ENCODE measurements around the gene TRABD2A.

Gene TRABD2A

DNA sequence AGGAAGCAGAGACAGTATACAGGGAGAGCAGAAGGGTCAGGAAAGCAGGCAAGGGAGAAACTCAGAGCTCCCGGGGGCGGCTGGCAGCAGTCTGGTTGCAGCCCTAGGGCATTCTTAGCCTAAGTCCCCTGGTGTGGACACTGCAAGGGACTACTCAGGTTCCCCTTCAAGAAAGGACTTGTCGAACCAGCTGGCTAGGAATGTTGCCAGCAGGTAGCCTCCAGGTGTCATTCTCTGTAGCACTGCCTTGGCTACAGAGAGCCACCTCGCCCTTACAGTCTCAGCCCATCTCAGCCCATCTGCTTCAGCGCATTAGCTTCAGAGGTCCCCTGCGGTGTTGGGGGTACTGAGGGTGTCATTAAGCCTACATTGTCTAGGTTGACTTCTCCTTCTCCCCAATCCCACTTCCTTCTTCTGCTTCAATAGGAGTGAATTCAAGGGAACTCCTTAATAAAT, 13.3 kb upstream of the TRABD2A start:
- no peaks in the 10 kb centered on the region for H3K9me3 ChIP-seq (ENCODE audit: insufficient read depth, low read length, severe bottlenecking)
- no peak overlapping the region for H3K9ac ChIP-seq (ENCODE audit: low read depth, low read length)
- H3K36me3 ChIP-seq (ENCODE audit: insufficient read depth, low read length), result no peaks in the 10 kb centered on the region
- H3K27ac ChIP-seq (ENCODE audit: low read length), result no peak overlapping the region
- no peak overlapping the region for H3K4me2 ChIP-seq (ENCODE audit: insufficient read depth, low read length)
- H3K27me3 ChIP-seq (ENCODE audit: insufficient read depth, low read length, poor library complexity), result no peaks in the 10 kb centered on the region
- no peak for TF ChIP-seq EZH2 (IDR thresholded peaks at IDR 0.05; ENCODE audit: borderline replicate concordance, low read depth, low read length, severe bottlenecking)
- TF ChIP-seq, protein P1, sequence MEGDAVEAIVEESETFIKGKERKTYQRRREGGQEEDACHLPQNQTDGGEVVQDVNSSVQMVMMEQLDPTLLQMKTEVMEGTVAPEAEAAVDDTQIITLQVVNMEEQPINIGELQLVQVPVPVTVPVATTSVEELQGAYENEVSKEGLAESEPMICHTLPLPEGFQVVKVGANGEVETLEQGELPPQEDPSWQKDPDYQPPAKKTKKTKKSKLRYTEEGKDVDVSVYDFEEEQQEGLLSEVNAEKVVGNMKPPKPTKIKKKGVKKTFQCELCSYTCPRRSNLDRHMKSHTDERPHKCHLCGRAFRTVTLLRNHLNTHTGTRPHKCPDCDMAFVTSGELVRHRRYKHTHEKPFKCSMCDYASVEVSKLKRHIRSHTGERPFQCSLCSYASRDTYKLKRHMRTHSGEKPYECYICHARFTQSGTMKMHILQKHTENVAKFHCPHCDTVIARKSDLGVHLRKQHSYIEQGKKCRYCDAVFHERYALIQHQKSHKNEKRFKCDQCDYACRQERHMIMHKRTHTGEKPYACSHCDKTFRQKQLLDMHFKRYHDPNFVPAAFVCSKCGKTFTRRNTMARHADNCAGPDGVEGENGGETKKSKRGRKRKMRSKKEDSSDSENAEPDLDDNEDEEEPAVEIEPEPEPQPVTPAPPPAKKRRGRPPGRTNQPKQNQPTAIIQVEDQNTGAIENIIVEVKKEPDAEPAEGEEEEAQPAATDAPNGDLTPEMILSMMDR (IDR thresholded peaks at IDR 0.05; ENCODE audit: borderline replicate concordance, extremely low read depth, low read length, poor library complexity, severe bottlenecking), result no peak
- H2AFZ ChIP-seq (ENCODE audit: low read depth, low read length), result peak overlapping the region; percentile 46
- ATAC-seq (ENCODE audit: insufficient read depth, low read depth) (no peak), DNase-seq (no peak)
- H3K79me2 ChIP-seq (ENCODE audit: insufficient read depth, low read length), result no peaks in the 10 kb centered on the region
- no peak overlapping the region for H3K4me3 ChIP-seq (ENCODE audit: low read depth in 1 of 2, low read length in 2 of 2)
- H3K4me1 ChIP-seq (ENCODE audit: insufficient read depth, low read length), result peaks cover 40% of the 10 kb centered on the region
- H4K20me1 ChIP-seq (ENCODE audit: insufficient read depth, low read length), result no peaks in the 10 kb centered on the region

DNA sequence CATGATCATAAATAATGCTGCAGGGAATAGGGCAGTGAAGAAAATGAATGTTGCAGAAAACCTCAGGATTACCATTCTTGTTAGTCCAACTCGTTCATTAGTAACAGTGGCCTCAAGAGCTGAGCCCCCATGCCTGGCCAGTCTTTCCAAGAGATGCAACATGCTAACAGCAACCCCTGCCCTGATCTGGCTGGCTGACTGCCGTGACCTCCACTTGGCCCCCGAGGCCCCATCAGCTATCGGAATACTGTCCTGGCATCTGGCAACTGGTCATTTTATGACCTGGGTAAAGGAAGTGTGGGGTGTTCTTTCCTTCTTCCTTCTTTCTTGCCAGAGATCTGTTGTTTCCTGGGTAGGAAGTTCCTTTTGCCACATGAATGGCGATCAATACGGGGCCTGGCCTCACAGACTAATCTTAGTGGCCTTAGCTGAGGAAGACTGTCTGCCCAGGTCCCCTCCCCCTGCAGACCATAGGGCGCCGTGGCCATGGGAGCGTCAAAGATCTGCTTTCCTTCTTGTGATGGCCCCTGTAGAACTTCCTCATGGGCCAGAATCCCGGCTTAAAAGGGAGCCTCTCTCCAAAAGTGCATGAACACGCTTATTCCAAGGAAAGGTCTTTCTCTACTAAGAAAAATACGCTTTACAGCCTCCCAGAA, 10.6 kb upstream of the TRABD2A start:
- H3K4me3 ChIP-seq (ENCODE audit: low read depth in 1 of 2, low read length in 2 of 2), result no peak overlapping the region
- H3K79me2 ChIP-seq (ENCODE audit: insufficient read depth, low read length), result no peaks in the 10 kb centered on the region
- H3K27ac ChIP-seq (ENCODE audit: low read length), result no peak overlapping the region
- H2AFZ ChIP-seq (ENCODE audit: low read depth, low read length), result peak overlapping the region; percentile 27; the same call in 1 of the 2 replicates
- peaks cover 37% of the 10 kb centered on the region for H3K4me1 ChIP-seq (ENCODE audit: insufficient read depth, low read length)
- TF ChIP-seq EZH2 (IDR thresholded peaks at IDR 0.05; ENCODE audit: borderline replicate concordance, low read depth, low read length, severe bottlenecking), result no peak
- TF ChIP-seq, protein P1 (IDR thresholded peaks at IDR 0.05; ENCODE audit: borderline replicate concordance, extremely low read depth, low read length, poor library complexity, severe bottlenecking), result no peak
- no peak for DNase-seq
- no peaks in the 10 kb centered on the region for H3K36me3 ChIP-seq (ENCODE audit: insufficient read depth, low read length)
- no peak overlapping the region for H3K9ac ChIP-seq (ENCODE audit: low read depth, low read length)
- H3K27me3 ChIP-seq (ENCODE audit: insufficient read depth, low read length, poor library complexity), result no peaks in the 10 kb centered on the region
- H3K9me3 ChIP-seq (ENCODE audit: insufficient read depth, low read length, severe bottlenecking), result no peaks in the 10 kb centered on the region
- ATAC-seq (ENCODE audit: insufficient read depth, low read depth), result no peak
- no peaks in the 10 kb centered on the region for H4K20me1 ChIP-seq (ENCODE audit: insufficient read depth, low read length)
- no peak overlapping the region for H3K4me2 ChIP-seq (ENCODE audit: insufficient read depth, low read length)

DNA sequence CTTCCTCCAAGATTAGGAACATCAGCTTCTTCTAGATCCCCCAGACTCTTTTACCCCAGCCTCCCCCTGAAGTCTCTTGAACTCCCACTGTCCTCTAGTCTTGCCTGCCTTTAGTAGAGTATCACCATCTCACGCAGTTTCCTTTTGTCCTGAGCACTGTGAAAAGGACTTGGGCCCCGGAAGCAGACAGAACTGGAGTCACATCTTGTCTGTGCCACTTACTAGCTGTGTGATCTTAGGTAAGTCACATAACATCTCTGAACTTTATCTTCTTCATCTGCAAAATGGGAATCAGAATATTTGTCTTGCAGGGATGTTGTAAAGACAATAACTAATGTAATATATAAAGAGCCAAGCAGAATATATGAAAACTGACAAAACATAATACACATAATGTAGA, 8.4 kb upstream of the TRABD2A start:
- Histone ChIP-seq H3K36me3 (ENCODE audit: insufficient read depth, low read length) (no peaks in the 10 kb centered on the region), H3K27ac (ENCODE audit: low read length) (peak overlapping the region; percentile 80), H3K4me3 (ENCODE audit: low read depth in 1 of 2, low read length in 2 of 2) (peak overlapping the region in 1 of 2 experiments; percentile 54; a peak in 2 of 4 replicates), H3K4me1 (ENCODE audit: insufficient read depth, low read length) (peaks cover 27% of the 10 kb centered on the region), H4K20me1 (ENCODE audit: insufficient read depth, low read length) (no peaks in the 10 kb centered on the region), H3K79me2 (ENCODE audit: insufficient read depth, low read length) (no peaks in the 10 kb centered on the region), H3K9me3 (ENCODE audit: insufficient read depth, low read length, severe bottlenecking) (no peaks in the 10 kb centered on the region), H3K4me2 (ENCODE audit: insufficient read depth, low read length) (peak overlapping the region; percentile 64), H3K9ac (ENCODE audit: low read depth, low read length) (peak overlapping the region; percentile 50), H3K27me3 (ENCODE audit: insufficient read depth, low read length, poor library complexity) (no peaks in the 10 kb centered on the region), H2AFZ (ENCODE audit: low read depth, low read length) (peak overlapping the region; percentile 80)
- TF ChIP-seq, protein P1 (IDR thresholded peaks at IDR 0.05; ENCODE audit: borderline replicate concordance, extremely low read depth, low read length, poor library complexity, severe bottlenecking), result no peak
- TF ChIP-seq EZH2 (IDR thresholded peaks at IDR 0.05; ENCODE audit: borderline replicate concordance, low read depth, low read length, severe bottlenecking), result no peak
- DNase-seq, result no peak
- ATAC-seq (ENCODE audit: insufficient read depth, low read depth), result peak; percentile 29

Data from DND-41 (cell line).